ENCODE data around the gene MCCC2.
A peak's percentile ranks its signal among the peaks of the same experiment; 100 is the strongest.
"Not testable (repeated sequence)": the region's sequence is repeated elsewhere in the genome, so short reads cannot be mapped to it uniquely, and the experiment has no call there.

The MCCC2 gene

GRCh38 chr5:71662381-71662780 is 75.2 kb downstream of the MCCC2 start:
- no peak for DNase-seq (ENCODE audit: low spot score)

DNA sequence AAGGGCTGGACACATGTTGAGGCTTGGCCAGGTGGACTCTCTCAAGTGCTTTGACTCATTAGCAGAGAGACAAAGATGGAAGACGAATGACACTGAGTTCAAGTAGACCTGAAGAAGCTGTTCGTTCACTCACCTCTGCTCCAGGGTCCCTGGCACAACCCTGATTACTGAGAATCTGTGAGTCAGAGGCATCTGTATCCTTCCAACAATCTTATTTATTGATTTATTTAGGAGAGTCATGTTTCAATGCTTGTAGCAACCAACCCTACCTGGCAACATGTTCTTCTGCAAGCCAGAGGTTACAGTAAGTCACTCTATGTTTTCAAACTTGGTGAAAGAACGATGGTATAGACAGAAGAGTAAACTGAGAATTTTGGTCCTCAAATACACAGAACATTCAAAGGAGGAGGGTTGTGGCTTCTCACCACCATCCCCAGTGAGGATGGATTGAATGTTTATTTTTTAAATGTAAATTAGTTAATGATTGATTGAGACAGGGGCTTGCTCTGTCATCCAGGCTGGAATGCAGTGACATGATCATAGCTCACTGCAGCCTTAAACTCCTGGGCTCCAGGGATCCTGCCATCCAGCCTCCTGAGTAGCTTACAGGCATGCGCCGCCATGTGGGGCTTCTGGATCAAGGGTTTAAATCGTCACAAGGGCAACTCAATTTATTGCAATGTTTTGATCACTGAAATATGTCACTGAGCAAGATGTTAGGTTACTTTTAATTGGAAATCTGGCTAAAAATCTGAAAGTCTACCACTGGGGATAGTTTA is 76.2 kb downstream of the MCCC2 start:
- no peak for DNase-seq (ENCODE audit: low spot score)

- not testable (repeated sequence) for DNase-seq (ENCODE audit: low spot score)
These were observed 77.5 kb downstream of the MCCC2 start for GRCh38 chr5:71664615-71665014.

DNA sequence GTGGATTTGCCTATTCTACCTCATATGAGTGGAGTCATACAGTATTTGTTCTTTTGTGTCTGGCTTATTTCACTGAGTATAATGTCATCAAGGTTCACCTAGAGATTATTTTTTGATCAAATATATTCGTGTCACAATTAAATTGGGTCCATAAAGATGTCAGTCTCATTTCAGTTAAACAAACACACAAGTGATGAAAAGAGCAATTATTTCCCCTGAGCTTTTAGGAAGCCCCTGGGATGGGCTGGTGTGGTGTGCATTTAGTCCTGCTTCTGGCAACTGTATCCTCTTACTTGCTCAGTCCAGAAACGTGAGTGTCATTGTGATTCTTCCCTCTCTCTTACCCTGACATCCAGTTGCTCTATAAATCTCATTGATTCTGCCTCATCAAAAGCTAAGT is 79.2 kb downstream of the MCCC2 start:
- DNase-seq (ENCODE audit: low spot score): no peak

- DNase-seq (ENCODE audit: low spot score): no peak
These were observed 90.8 kb downstream of the MCCC2 start for GRCh38 chr5:71677977-71678376.

- no peak for DNase-seq (ENCODE audit: low spot score)
These were observed 92.6 kb downstream of the MCCC2 start for GRCh38 chr5:71679714-71680113.

DNA sequence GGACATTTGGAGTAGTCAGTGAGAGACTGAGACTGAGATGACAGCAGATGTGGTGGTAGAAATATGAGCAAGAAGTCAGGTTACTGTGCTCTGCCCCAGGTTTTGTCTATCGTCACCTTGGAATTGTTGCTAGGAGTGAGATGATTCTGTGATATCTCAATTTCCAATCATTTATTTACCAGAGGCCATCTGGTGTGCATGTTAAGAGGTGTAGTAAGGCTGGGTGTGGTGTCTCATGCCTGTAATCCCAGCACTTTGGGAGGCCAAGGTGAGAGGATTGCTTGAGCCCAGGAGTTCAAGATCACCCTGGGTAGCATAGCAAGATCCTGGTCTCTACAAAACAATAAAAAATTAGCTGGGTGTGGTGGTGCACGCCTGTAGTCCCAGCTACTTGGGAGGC is 93.4 kb downstream of the MCCC2 start:
- no peak for DNase-seq (ENCODE audit: low spot score)

DNA sequence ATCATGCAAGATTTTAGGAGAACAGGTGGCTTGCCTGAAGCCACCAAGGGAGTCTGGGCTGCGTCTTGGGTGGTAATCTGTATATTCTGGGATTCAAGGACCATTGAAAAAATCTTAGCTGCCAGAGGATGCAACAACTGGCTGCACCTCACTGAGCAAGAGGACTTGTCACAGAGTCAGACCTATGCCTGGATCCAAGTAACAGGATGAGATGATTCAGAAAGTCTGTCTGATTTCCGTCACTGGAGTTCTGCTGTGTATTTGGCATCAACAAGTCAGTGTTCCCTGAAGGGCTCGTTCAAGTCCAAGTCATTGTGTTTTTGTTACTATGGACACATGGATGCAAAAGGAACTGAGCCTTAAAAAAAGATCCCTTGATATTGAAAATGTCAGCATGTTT is 94.2 kb downstream of the MCCC2 start:
- no peak for DNase-seq (ENCODE audit: low spot score)

DNA sequence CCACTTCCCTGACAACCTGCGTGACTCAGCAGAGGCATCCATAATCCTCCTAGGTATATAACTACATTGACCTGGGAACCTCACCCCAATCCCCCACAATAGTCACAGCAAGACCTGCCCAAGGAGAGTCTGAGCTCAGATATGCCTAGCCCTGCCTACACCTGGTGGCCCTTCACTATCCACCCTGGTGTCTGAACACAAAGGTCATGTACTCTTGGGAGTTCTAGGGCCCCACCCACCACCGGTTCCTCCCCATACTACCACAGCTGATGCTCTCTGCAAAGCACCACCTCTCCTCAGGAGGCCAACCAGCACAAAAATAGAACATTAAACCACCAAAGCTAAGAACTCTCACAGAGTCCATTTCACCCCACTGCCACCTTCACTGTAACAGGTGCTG is 97.2 kb downstream of the MCCC2 start:
- no peak for DNase-seq (ENCODE audit: low spot score)

GRCh38 chr5:71693828-71694427 is 106.8 kb downstream of the MCCC2 start:
- DNase-seq (ENCODE audit: low spot score): peak; percentile 32

DNA sequence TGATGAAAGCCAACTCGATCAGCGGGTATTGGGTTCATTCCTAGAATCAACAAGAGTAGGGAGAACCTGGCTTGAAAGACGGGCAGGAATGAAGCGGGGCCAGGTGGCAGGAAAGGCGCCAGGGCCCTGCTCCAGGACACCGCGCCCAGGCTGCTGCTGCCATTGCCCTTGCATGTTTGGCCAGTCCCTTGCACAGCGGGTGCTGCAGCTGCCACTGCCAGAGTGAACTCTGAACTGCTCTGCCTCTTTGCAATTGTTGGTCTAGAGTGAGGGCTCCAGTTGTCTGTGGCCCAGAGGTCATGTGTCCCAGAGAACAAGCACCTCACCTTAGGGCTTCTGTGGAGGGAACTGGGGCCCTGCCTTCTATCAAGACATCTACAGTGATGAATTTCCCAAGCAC is 107.9 kb downstream of the MCCC2 start:
- no peak for DNase-seq (ENCODE audit: low spot score)

- DNase-seq (ENCODE audit: low spot score): no peak
These were observed 108.5 kb downstream of the MCCC2 start for GRCh38 chr5:71695595-71695994.

GRCh38 chr5:71697967-71698366 is 110.8 kb downstream of the MCCC2 start:
- peak; percentile 61 for DNase-seq (ENCODE audit: low spot score)

GRCh38 chr5:71699233-71699632 is 112.1 kb downstream of the MCCC2 start:
- no peak for DNase-seq (ENCODE audit: low spot score)

DNA sequence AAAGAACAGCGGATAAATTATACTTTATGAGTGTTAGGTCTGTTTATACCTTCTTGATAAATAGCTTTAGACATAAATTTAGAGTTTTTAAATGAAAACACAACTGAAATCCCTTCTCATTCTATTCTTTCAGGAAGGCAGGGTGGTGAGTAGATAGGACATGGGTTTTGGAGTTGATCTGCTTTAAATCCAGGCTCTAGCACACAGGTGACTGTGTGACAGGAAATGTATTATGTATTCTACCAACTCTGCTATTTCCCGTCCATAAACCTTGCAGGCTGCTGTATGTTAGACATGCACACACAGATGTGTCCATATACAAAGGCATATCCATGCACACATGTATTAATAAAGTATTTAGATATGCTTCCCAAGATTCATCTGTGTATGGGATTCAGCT is 112.6 kb downstream of the MCCC2 start:
- no peak for DNase-seq (ENCODE audit: low spot score)

DNA sequence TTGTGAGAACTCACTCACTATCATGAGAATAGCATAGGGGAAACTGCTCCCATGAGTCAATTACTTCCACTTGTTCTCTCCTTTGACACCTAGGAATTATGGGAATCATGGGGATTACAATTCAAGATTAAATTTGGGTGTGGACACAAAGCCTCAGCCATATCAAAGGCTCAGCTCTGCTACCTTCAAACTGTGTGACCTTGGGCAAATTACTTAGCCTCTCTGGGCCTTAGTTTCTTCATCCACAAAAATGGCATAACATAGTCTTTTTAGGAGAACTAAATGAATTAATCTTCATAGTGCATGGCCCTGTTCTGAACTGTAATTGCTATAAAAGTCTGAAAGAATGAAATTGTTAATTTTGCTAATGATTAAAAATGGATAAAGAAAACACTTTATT is 113.7 kb downstream of the MCCC2 start:
- no peak for DNase-seq (ENCODE audit: low spot score)

DNA sequence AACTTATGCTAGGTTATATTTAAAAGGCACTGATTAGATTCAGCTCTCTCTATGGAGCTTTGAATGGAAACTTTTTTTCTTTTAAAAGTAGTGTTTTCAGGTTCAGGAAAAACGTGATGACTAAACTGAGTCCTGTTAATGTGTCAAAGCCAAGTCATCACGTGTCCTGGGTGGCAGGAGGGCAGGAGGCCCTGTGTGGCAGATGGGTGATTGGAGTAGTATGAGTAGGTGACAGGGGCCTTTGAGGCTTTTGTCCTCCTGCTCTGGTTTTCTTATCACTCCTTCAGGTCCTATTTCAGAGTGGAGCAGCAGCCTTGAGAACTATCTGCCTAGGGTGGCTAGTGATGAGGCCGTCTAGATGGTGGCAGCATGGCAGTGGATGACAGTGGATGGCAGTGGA is 114.3 kb downstream of the MCCC2 start:
- DNase-seq (ENCODE audit: low spot score): no peak

DNA sequence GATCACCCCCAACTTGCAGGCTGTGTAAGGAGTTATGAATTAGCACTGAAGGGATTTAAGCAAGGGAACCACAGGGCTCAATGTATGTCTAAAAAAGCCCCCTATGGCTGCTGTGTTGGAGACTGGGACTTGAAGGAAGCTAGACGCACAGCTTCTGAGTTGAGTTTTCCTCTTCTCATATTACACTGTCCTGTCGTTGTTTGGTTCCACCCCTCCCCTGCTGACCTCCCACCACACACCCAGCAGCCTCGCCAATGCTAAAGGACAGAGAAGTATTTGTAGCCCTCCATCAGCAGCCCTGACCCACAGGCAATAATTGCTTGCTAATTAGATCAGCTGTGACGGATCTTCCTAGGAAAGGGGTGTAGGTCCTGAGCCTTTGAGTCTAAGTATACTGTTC is 116.8 kb downstream of the MCCC2 start:
- DNase-seq (ENCODE audit: low spot score): peak; percentile 47

- no peak for DNase-seq (ENCODE audit: low spot score)
These were observed 118.3 kb downstream of the MCCC2 start for GRCh38 chr5:71705421-71705820.

- no peak for DNase-seq (ENCODE audit: low spot score)
These were observed 119.8 kb downstream of the MCCC2 start for GRCh38 chr5:71706906-71707305.
